Loucy (cell line): ENCODE data around the gene COL27A1.

ENCODE experiments used
- H2AFZ ChIP-seq: fragments of 200-600 bp; sonication (generic); 2 replicates; pipeline ENCODE4 v1.6.0; 2016; ENCODE audit warnings: antibody characterized with exemption, mild to moderate bottlenecking, low read length, moderate library complexity
- H3F3A ChIP-seq: fragments of 200-600 bp; 2 replicates; pipeline ENCODE4 v1.6.0; 2016; ENCODE audit warnings: antibody characterized with exemption, low read depth, mild to moderate bottlenecking
- H3K27me3 ChIP-seq: fragments of 200-600 bp; sonication (generic); 2 replicates; pipeline ENCODE4 v1.6.1; 2014; ENCODE audit warnings: low read length, mild to moderate bottlenecking; ENCODE audit not compliant: insufficient read depth, poor library complexity, severe bottlenecking
- H3K36me3 ChIP-seq: fragments of 200-600 bp; sonication (generic); 2 replicates; pipeline ENCODE4 v1.6.1; 2016; ENCODE audit warnings: low read length; ENCODE audit not compliant: insufficient read depth
- H3K4me1 ChIP-seq: fragments of 200-600 bp; sonication (generic); 2 replicates; pipeline ENCODE4 v1.5.1; 2014; ENCODE audit warnings: low read length, mild to moderate bottlenecking; ENCODE audit not compliant: insufficient read depth, poor library complexity, severe bottlenecking
- H3K4me2 ChIP-seq: fragments of 200-600 bp; sonication (generic); 2 replicates; pipeline ENCODE4 v1.6.0; 2014; ENCODE audit warnings: antibody characterized with exemption, low read length, low read depth, mild to moderate bottlenecking; ENCODE audit not compliant: poor library complexity, severe bottlenecking
- H3K4me3 ChIP-seq: fragments of 200-600 bp; sonication (generic); 2 replicates; pipeline ENCODE4 v1.5.1; 2014; ENCODE audit warnings: low read length, mild to moderate bottlenecking, mixed read lengths; ENCODE audit not compliant: poor library complexity, severe bottlenecking
- H3K79me2 ChIP-seq: fragments of 200-600 bp; sonication (generic); 2 replicates; pipeline ENCODE4 v1.6.1; 2014; ENCODE audit warnings: low read length; ENCODE audit not compliant: insufficient read depth
- H3K9ac ChIP-seq: fragments of 200-600 bp; sonication (generic); 2 replicates; pipeline ENCODE4 v1.6.0; 2014; ENCODE audit warnings: mild to moderate bottlenecking, low read depth, low read length, moderate library complexity; ENCODE audit not compliant: poor library complexity, severe bottlenecking
- H3K9me2 ChIP-seq: fragments of 200-600 bp; sonication (generic); replicated peaks from 2 replicates; pipeline ENCODE4 v1.6.1; 2016; ENCODE audit warnings: low read depth, low read length, mixed read lengths
- H3K9me3 ChIP-seq: fragments of 200-600 bp; sonication (generic); 2 replicates; pipeline ENCODE4 v1.6.1; 2014; ENCODE audit warnings: mild to moderate bottlenecking, antibody characterized with exemption, low read length, low read depth; ENCODE audit not compliant: insufficient read depth
- H4K20me1 ChIP-seq: fragments of 200-600 bp; sonication (generic); 2 replicates; pipeline ENCODE4 v1.6.0; 2014; ENCODE audit warnings: antibody characterized with exemption, low read length, mild to moderate bottlenecking; ENCODE audit not compliant: insufficient read depth, poor library complexity, severe bottlenecking
- CTCF ChIP-seq: fragments of 200-600 bp; sonication (generic); conservative IDR thresholded peaks from 2 replicates; pipeline ENCODE4 v1.5.1; 2014; ENCODE audit warnings: mild to moderate bottlenecking, antibody characterized with exemption, low read length
- EZH2phosphoT487 ChIP-seq: fragments of 200-600 bp; IDR thresholded peaks from 2 replicates; pipeline ENCODE4 v1.6.1; 2018; ENCODE audit warnings: antibody characterized with exemption, mild to moderate bottlenecking, moderate library complexity, borderline replicate concordance

Gene COL27A1

GRCh38 chr9:114261987-114262386, 106.7 kb downstream of the COL27A1 start:
- Histone ChIP-seq H3K4me3 (no peak overlapping the region), H3F3A (no peaks in the 10 kb centered on the region), H4K20me1 (no peaks in the 10 kb centered on the region), H3K4me2 (no peak overlapping the region), H3K4me1 (no peaks in the 10 kb centered on the region), H3K79me2 (no peaks in the 10 kb centered on the region), H2AFZ (no peak overlapping the region), H3K27me3 (no peaks in the 10 kb centered on the region), H3K9me2 (no peaks in the 10 kb centered on the region), H3K9me3 (no peaks in the 10 kb centered on the region), H3K9ac (no peak overlapping the region), H3K36me3 (no peaks in the 10 kb centered on the region)
- TF ChIP-seq CTCF (no peak), EZH2phosphoT487 (no peak)

- Histone ChIP-seq H4K20me1 (no peaks in the 10 kb centered on the region), H3K36me3 (no peaks in the 10 kb centered on the region), H3K9ac (no peak overlapping the region), H3K79me2 (no peaks in the 10 kb centered on the region), H3K4me3 (no peak overlapping the region), H3K27me3 (no peaks in the 10 kb centered on the region), H3K4me1 (no peaks in the 10 kb centered on the region), H3F3A (no peaks in the 10 kb centered on the region), H3K4me2 (no peak overlapping the region), H3K9me2 (no peaks in the 10 kb centered on the region), H2AFZ (no peak overlapping the region), H3K9me3 (no peaks in the 10 kb centered on the region)
- no peak for TF ChIP-seq CTCF
- TF ChIP-seq EZH2phosphoT487, result no peak
Observed at GRCh38 chr9:114263853-114264510, 108.6 kb downstream of the COL27A1 start.

- no peaks in the 10 kb centered on the region for H3K4me1 ChIP-seq
- H3F3A ChIP-seq, result no peaks in the 10 kb centered on the region
- no peak overlapping the region for H3K4me2 ChIP-seq
- no peaks in the 10 kb centered on the region for H3K9me3 ChIP-seq
- H3K36me3 ChIP-seq, result no peaks in the 10 kb centered on the region
- no peaks in the 10 kb centered on the region for H3K79me2 ChIP-seq
- no peaks in the 10 kb centered on the region for H4K20me1 ChIP-seq
- no peaks in the 10 kb centered on the region for H3K9me2 ChIP-seq
- no peak overlapping the region for H3K4me3 ChIP-seq
- H2AFZ ChIP-seq, result no peak overlapping the region
- H3K27me3 ChIP-seq, result no peaks in the 10 kb centered on the region
- H3K9ac ChIP-seq, result no peak overlapping the region
- TF ChIP-seq EZH2phosphoT487 (no peak), CTCF (no peak)
Observed at GRCh38 chr9:114264806-114265550, 109.6 kb downstream of the COL27A1 start.
